Measurements from ENCODE around the gene LST1. TPM values are rescaled to one million over a fixed set of nuclear protein-coding genes. Genes with fewer than 3 reads are reported as not detected.
A peak's percentile ranks its signal among the peaks of the same experiment; 100 is the strongest.

LST1 gene
- total and polyA plus RNA-seq, 2 donors (not counting 1 experiment from before 2014, with no cell fraction given), result not detected

- DNase-seq (ENCODE audit: low read depth in 2 of 2), result no peak
- Histone ChIP-seq H3K79me2 (ENCODE audit: control insufficient read depth, insufficient read depth, low read length) (peaks cover 51% of the 10 kb centered on the region), H2AFZ (ENCODE audit: low read length) (no peak overlapping the region), H3K27ac (ENCODE audit: insufficient read depth, low read length) (peak overlapping the region; percentile 100), H3K4me2 (ENCODE audit: extremely low read depth, insufficient read depth, low read length) (peak overlapping the region; percentile 99), H3K4me3 (replicated peaks in 1 of 4; ENCODE audit: control extremely low read depth in 1 of 4, insufficient read depth in 1 of 4, low read depth in 3 of 4, low read length in 4 of 4) (peak overlapping the region; percentile 75 to 99 (median 92)), H3K4me1 (ENCODE audit: control insufficient read depth, extremely low read depth, insufficient read depth, low read length) (peaks cover 2% of the 10 kb centered on the region), H4K20me1 (ENCODE audit: control insufficient read depth, extremely low read depth, insufficient read depth, low read length) (no peaks in the 10 kb centered on the region), H3K9ac (ENCODE audit: insufficient read depth, low read length) (peak overlapping the region; percentile 95), H3K36me3 (ENCODE audit: control insufficient read depth, insufficient read depth, low read length) (peaks cover 21% of the 10 kb centered on the region), H3K27me3 (ENCODE audit: control insufficient read depth, insufficient read depth, low read length) (no peaks in the 10 kb centered on the region), H3K9me3 (ENCODE audit: control insufficient read depth, insufficient read depth, low read depth, low read length) (no peaks in the 10 kb centered on the region)
- TF ChIP-seq CTCF (conservative IDR thresholded peaks at IDR 0.05 in 1 of 2, IDR thresholded peaks at IDR 0.05 in 1 of 2; ENCODE audit: low read depth in 1 of 2, low read length in 2 of 2) (no peak), EZH2 (IDR thresholded peaks at IDR 0.05; ENCODE audit: low read length, missing control alignments) (no peak)
These were observed 35.9 kb downstream of the LST1 start for GRCh38 chr6:31621991-31622390.

- no peak for TF ChIP-seq EZH2 (IDR thresholded peaks at IDR 0.05; ENCODE audit: low read length, missing control alignments)
- no peak for TF ChIP-seq CTCF (conservative IDR thresholded peaks at IDR 0.05 in 1 of 2, IDR thresholded peaks at IDR 0.05 in 1 of 2; ENCODE audit: low read depth in 1 of 2, low read length in 2 of 2)
- no peak for DNase-seq (ENCODE audit: low read depth in 2 of 2)
- H2AFZ ChIP-seq (ENCODE audit: low read length), result no peak overlapping the region
- no peaks in the 10 kb centered on the region for H3K9me3 ChIP-seq (ENCODE audit: control insufficient read depth, insufficient read depth, low read depth, low read length)
- peak overlapping the region; percentile 75 to 99 (median 92) for H3K4me3 ChIP-seq (replicated peaks in 1 of 4; ENCODE audit: control extremely low read depth in 1 of 4, insufficient read depth in 1 of 4, low read depth in 3 of 4, low read length in 4 of 4)
- H4K20me1 ChIP-seq (ENCODE audit: control insufficient read depth, extremely low read depth, insufficient read depth, low read length), result no peaks in the 10 kb centered on the region
- no peak overlapping the region for H3K9ac ChIP-seq (ENCODE audit: insufficient read depth, low read length)
- H3K4me2 ChIP-seq (ENCODE audit: extremely low read depth, insufficient read depth, low read length), result peak overlapping the region; percentile 99
- peaks cover 27% of the 10 kb centered on the region for H3K36me3 ChIP-seq (ENCODE audit: control insufficient read depth, insufficient read depth, low read length)
- H3K27me3 ChIP-seq (ENCODE audit: control insufficient read depth, insufficient read depth, low read length), result no peaks in the 10 kb centered on the region
- peaks cover 2% of the 10 kb centered on the region for H3K4me1 ChIP-seq (ENCODE audit: control insufficient read depth, extremely low read depth, insufficient read depth, low read length)
- no peak overlapping the region for H3K27ac ChIP-seq (ENCODE audit: insufficient read depth, low read length)
- H3K79me2 ChIP-seq (ENCODE audit: control insufficient read depth, insufficient read depth, low read length), result peaks cover 56% of the 10 kb centered on the region
These were observed 36.6 kb downstream of the LST1 start for GRCh38 chr6:31622684-31623091.

GRCh38 chr6:31624070-31624469, 38.0 kb downstream of the LST1 start:
- Histone ChIP-seq H3K4me1 (ENCODE audit: control insufficient read depth, extremely low read depth, insufficient read depth, low read length) (peaks cover 2% of the 10 kb centered on the region), H3K9ac (ENCODE audit: insufficient read depth, low read length) (no peak overlapping the region), H4K20me1 (ENCODE audit: control insufficient read depth, extremely low read depth, insufficient read depth, low read length) (no peaks in the 10 kb centered on the region), H3K27me3 (ENCODE audit: control insufficient read depth, insufficient read depth, low read length) (no peaks in the 10 kb centered on the region), H3K4me3 (replicated peaks in 1 of 4; ENCODE audit: control extremely low read depth in 1 of 4, insufficient read depth in 1 of 4, low read depth in 3 of 4, low read length in 4 of 4) (no peak overlapping the region), H3K79me2 (ENCODE audit: control insufficient read depth, insufficient read depth, low read length) (peaks cover 60% of the 10 kb centered on the region), H3K9me3 (ENCODE audit: control insufficient read depth, insufficient read depth, low read depth, low read length) (no peaks in the 10 kb centered on the region), H3K36me3 (ENCODE audit: control insufficient read depth, insufficient read depth, low read length) (peaks cover 34% of the 10 kb centered on the region), H3K4me2 (ENCODE audit: extremely low read depth, insufficient read depth, low read length) (no peak overlapping the region), H2AFZ (ENCODE audit: low read length) (no peak overlapping the region), H3K27ac (ENCODE audit: insufficient read depth, low read length) (no peak overlapping the region)
- DNase-seq (ENCODE audit: low read depth in 2 of 2), result no peak
- no peak for TF ChIP-seq CTCF (conservative IDR thresholded peaks at IDR 0.05 in 1 of 2, IDR thresholded peaks at IDR 0.05 in 1 of 2; ENCODE audit: low read depth in 1 of 2, low read length in 2 of 2)
- TF ChIP-seq EZH2 (IDR thresholded peaks at IDR 0.05; ENCODE audit: low read length, missing control alignments), result no peak
